ENCODE results near the gene NNT. TPM values are rescaled to one million over a fixed set of nuclear protein-coding genes. Genes with fewer than 3 reads are reported as not detected.
"Not testable (repeated sequence)": the region's sequence is repeated elsewhere in the genome, so short reads cannot be mapped to it uniquely, and the experiment has no call there.

The NNT gene
- total and polyA plus RNA-seq, 8 donors = 8.7 to 127 (median 17.5) TPM

GRCh38 chr5:43664501-43665040 lies 61.6 kb downstream of the NNT start:
- no peaks in the 10 kb centered on the region for H3K9me3 ChIP-seq
- peaks cover 0 to 14% (median 0%) of the 10 kb centered on the region in 4 donors for H3K4me1 ChIP-seq
- intact Hi-C loops (cut with DNase I; ENCODE audit: low total_unique reads) = no loop called here
- peaks cover 4 to 32% (median 30%) of the 10 kb centered on the region in 4 donors for H3K36me3 ChIP-seq
- no peak for TF ChIP-seq POLR2A (IDR thresholded peaks at IDR 0.05)
- TF ChIP-seq POLR2AphosphoS5 (IDR thresholded peaks at IDR 0.05) = no peak
- no peak for TF ChIP-seq EP300 (IDR thresholded peaks at IDR 0.05)
- no peak for TF ChIP-seq CTCF (IDR thresholded peaks at IDR 0.05)
- no peaks in the 10 kb centered on the region for H3K27me3 ChIP-seq
- DNase-seq = no peak
- 62 to 83% (median 74%) methylated on average over 2 of the region's 2 CpGs for WGBS, 5 donors
- no peak overlapping the region for H3K27ac ChIP-seq
- no peak overlapping the region for H3K4me3 ChIP-seq

- H3K36me3 ChIP-seq = peaks cover 0 to 20% (median 18%) of the 10 kb centered on the region in 4 donors
- intact Hi-C loops (cut with DNase I; ENCODE audit: low total_unique reads); H3K9me3 ChIP-seq; H3K4me3 ChIP-seq; H3K27ac ChIP-seq; H3K27me3 ChIP-seq; DNase-seq: not testable (repeated sequence)
- 95 to 100% (median 97%) methylated on average over 6 to 35 of the region's 35 CpGs for WGBS, 5 donors
- H3K4me1 ChIP-seq = peaks cover 0 to 14% (median 0%) of the 10 kb centered on the region in 4 donors
These were observed 62.8 kb downstream of the NNT start for GRCh38 chr5:43665749-43666148.

- WGBS, 5 donors = 90 to 98% (median 96%) methylated on average over 5 to 8 of the region's 8 CpGs
- H3K27me3 ChIP-seq; H3K27ac ChIP-seq; intact Hi-C loops (cut with DNase I; ENCODE audit: low total_unique reads); H3K9me3 ChIP-seq; H3K4me3 ChIP-seq; DNase-seq: not testable (repeated sequence)
- peaks cover 0 to 19% (median 16%) of the 10 kb centered on the region in 4 donors for H3K36me3 ChIP-seq
- H3K4me1 ChIP-seq = peaks cover 0 to 14% (median 0%) of the 10 kb centered on the region in 4 donors
These were observed 63.7 kb downstream of the NNT start for GRCh38 chr5:43666728-43667127.

- H3K36me3 ChIP-seq = peaks cover 0 to 23% (median 19%) of the 10 kb centered on the region in 4 donors
- H3K27me3 ChIP-seq; H3K27ac ChIP-seq; H3K4me3 ChIP-seq; intact Hi-C loops (cut with DNase I; ENCODE audit: low total_unique reads); H3K9me3 ChIP-seq; DNase-seq: not testable (repeated sequence)
- 95 to 100% (median 97%) methylated on average over 4 to 5 of the region's 5 CpGs for WGBS, 5 donors
- H3K4me1 ChIP-seq = peaks cover 0 to 14% (median 0%) of the 10 kb centered on the region in 4 donors
These were observed 64.4 kb downstream of the NNT start for GRCh38 chr5:43667379-43667778.

GRCh38 chr5:43674536-43674935 lies 71.6 kb downstream of the NNT start:
- H3K36me3 ChIP-seq = peaks cover 0 to 50% (median 39%) of the 10 kb centered on the region in 4 donors

GRCh38 chr5:43675357-43675756 lies 72.4 kb downstream of the NNT start:
- no peaks in the 10 kb centered on the region for H3K4me1 ChIP-seq
- no peak for DNase-seq
- H3K36me3 ChIP-seq = peaks cover 0 to 53% (median 43%) of the 10 kb centered on the region in 4 donors
- no peak overlapping the region for H3K4me3 ChIP-seq
- no peak for TF ChIP-seq POLR2AphosphoS5 (IDR thresholded peaks at IDR 0.05)
- no peak for TF ChIP-seq POLR2A (IDR thresholded peaks at IDR 0.05)
- no peak for TF ChIP-seq EP300 (IDR thresholded peaks at IDR 0.05)
- H3K9me3 ChIP-seq = no peaks in the 10 kb centered on the region
- 93 to 96% (median 95%) methylated on average over 3 of the region's 3 CpGs for WGBS, 5 donors
- H3K27me3 ChIP-seq = no peaks in the 10 kb centered on the region
- H3K27ac ChIP-seq = no peak overlapping the region
- intact Hi-C loops (cut with DNase I; ENCODE audit: low total_unique reads) = no loop called here

More at GRCh38 chr5:43674536-43674935, 71.6 kb downstream of the NNT start:
- Histone ChIP-seq H3K4me1 (no peaks in the 10 kb centered on the region), H3K9me3 (no peaks in the 10 kb centered on the region), H3K27ac (no peak overlapping the region), H3K4me3 (no peak overlapping the region), H3K27me3 (no peaks in the 10 kb centered on the region)
- TF ChIP-seq POLR2A (IDR thresholded peaks at IDR 0.05) = no peak
- no peak for DNase-seq
- intact Hi-C loops (cut with DNase I; ENCODE audit: low total_unique reads) = no loop called here

GRCh38 chr5:43676083-43676840 lies 73.3 kb downstream of the NNT start:
- no peak for DNase-seq
- Histone ChIP-seq H3K27me3 (no peaks in the 10 kb centered on the region), H3K36me3 (peaks cover 0 to 56% (median 49%) of the 10 kb centered on the region in 4 donors), H3K27ac (no peak overlapping the region), H3K4me3 (no peak overlapping the region), H3K4me1 (no peaks in the 10 kb centered on the region), H3K9me3 (no peaks in the 10 kb centered on the region)
- TF ChIP-seq CTCF (IDR thresholded peaks at IDR 0.05) = no peak
- TF ChIP-seq POLR2A (IDR thresholded peaks at IDR 0.05) = no peak
- no peak for TF ChIP-seq POLR2AphosphoS5 (IDR thresholded peaks at IDR 0.05)
- TF ChIP-seq EP300 (IDR thresholded peaks at IDR 0.05) = no peak
- 91 to 96% (median 94%) methylated on average over 2 of the region's 2 CpGs for WGBS, 5 donors
- intact Hi-C loops (cut with DNase I; ENCODE audit: low total_unique reads) = no loop called here
